ENCODE data around the gene GDF2.

DNA sequence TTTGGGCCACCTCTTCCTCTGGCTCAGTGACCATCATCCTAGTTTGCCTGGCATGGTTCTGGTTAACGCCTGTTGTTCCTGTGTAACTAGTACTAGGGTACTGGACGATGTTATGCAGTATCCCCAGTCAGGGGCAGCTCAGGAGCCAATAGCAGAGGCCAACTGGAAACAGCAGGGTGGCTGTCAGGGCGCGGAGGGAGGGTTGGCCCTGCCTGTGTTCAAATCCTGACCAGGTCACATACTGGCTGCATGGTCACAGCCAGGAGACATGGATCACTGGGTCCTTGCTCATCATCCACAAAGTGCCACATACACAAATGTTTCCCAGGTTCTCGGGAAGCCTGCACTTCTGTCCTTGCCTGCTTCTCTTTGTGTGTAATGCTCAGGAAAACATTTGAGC, 13.7 kb downstream of the GDF2 start:
- no peak for TF ChIP-seq POLR2A (IDR thresholded peaks at IDR 0.05)
- TF ChIP-seq, protein P1, sequence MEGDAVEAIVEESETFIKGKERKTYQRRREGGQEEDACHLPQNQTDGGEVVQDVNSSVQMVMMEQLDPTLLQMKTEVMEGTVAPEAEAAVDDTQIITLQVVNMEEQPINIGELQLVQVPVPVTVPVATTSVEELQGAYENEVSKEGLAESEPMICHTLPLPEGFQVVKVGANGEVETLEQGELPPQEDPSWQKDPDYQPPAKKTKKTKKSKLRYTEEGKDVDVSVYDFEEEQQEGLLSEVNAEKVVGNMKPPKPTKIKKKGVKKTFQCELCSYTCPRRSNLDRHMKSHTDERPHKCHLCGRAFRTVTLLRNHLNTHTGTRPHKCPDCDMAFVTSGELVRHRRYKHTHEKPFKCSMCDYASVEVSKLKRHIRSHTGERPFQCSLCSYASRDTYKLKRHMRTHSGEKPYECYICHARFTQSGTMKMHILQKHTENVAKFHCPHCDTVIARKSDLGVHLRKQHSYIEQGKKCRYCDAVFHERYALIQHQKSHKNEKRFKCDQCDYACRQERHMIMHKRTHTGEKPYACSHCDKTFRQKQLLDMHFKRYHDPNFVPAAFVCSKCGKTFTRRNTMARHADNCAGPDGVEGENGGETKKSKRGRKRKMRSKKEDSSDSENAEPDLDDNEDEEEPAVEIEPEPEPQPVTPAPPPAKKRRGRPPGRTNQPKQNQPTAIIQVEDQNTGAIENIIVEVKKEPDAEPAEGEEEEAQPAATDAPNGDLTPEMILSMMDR (IDR thresholded peaks at IDR 0.05) = no peak

All from uterus (tissue), 2 donors.